SK-N-SH treated with all-trans-retinoic acid at 6 μM for 48 hours (cell line): ENCODE data around the gene GAP43.

Experiments
- CSDC2 ChIP-seq: fragments of 250-450 bp; sonication (Bioruptor Pico); IDR thresholded peaks from 2 replicates; pipeline ENCODE4 v1.5.0; 2020; ENCODE audit warnings: mild to moderate bottlenecking, moderate library complexity
- GLIS3 ChIP-seq: fragments of 250-450 bp; sonication (Bioruptor Pico); IDR thresholded peaks from 2 replicates; pipeline ENCODE4 v1.5.0; 2020; ENCODE audit warnings: mild to moderate bottlenecking, moderate library complexity
- RARB ChIP-seq: fragments of 250-450 bp; sonication (Bioruptor Pico); IDR thresholded peaks from 2 replicates; pipeline ENCODE4 v1.8.0; 2021; ENCODE audit warnings: mild to moderate bottlenecking, moderate library complexity
- TCF4 ChIP-seq: fragments of 250-450 bp; sonication (Bioruptor Pico); IDR thresholded peaks from 2 replicates; pipeline ENCODE4 v1.8.0; 2021; ENCODE audit warnings: mild to moderate bottlenecking, moderate library complexity, borderline replicate concordance
- ZFP3 ChIP-seq: fragments of 250-450 bp; sonication (Bioruptor Pico); IDR thresholded peaks from 2 replicates; pipeline ENCODE4 v1.5.0; 2020; ENCODE audit warnings: mild to moderate bottlenecking, moderate library complexity
- ZFP30 ChIP-seq: fragments of 450-650 bp; formaldehyde crosslinking; IDR thresholded peaks from 2 replicates; pipeline ENCODE4 v1.5.0; 2022; ENCODE audit warnings: mild to moderate bottlenecking, moderate library complexity
- ZNF565 ChIP-seq: fragments of 450-650 bp; formaldehyde crosslinking; conservative IDR thresholded peaks from 2 replicates; pipeline ENCODE4 v1.5.0; 2020; ENCODE audit warnings: low read depth, mild to moderate bottlenecking, moderate library complexity
- ZNF8 ChIP-seq: fragments of 450-650 bp; formaldehyde crosslinking; IDR thresholded peaks from 2 replicates; pipeline ENCODE4 v1.5.0; 2020; ENCODE audit warnings: mild to moderate bottlenecking, moderate library complexity
- TF ChIP-seq, protein P1 (sequence below): fragments of 250-450 bp; sonication (Bioruptor Pico); IDR thresholded peaks from 2 replicates; pipeline ENCODE4 v1.8.0; 2020; ENCODE audit warnings: mild to moderate bottlenecking, moderate library complexity, borderline replicate concordance

DNA sequence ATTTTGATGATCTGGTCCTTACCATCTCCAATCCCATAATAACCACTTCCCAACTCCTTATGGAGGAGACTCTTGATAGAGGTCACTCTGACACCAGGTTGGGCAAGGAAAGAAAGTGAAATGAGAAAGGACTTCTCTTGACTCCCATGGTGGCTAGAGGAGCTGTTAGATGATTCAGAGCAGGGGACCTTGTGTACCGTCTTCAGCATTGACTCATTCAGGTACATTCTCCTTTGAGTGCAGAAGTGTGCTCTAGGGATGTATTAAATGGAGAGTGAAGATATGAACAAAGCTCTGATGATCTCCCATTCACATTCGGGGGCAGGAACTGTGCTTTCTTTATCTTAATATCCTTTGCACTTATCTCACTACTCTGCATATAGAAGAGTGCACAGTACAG lies 46.3 kb upstream of the GAP43 start:
- TF ChIP-seq RARB (CRISPR knock-in tag) = no peak
- no peak for TF ChIP-seq CSDC2 (CRISPR knock-in tag)
- TF ChIP-seq, protein P1, sequence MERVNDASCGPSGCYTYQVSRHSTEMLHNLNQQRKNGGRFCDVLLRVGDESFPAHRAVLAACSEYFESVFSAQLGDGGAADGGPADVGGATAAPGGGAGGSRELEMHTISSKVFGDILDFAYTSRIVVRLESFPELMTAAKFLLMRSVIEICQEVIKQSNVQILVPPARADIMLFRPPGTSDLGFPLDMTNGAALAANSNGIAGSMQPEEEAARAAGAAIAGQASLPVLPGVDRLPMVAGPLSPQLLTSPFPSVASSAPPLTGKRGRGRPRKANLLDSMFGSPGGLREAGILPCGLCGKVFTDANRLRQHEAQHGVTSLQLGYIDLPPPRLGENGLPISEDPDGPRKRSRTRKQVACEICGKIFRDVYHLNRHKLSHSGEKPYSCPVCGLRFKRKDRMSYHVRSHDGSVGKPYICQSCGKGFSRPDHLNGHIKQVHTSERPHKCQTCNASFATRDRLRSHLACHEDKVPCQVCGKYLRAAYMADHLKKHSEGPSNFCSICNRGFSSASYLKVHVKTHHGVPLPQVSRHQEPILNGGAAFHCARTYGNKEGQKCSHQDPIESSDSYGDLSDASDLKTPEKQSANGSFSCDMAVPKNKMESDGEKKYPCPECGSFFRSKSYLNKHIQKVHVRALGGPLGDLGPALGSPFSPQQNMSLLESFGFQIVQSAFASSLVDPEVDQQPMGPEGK (CRISPR knock-in tag) = no peak
- TF ChIP-seq ZNF565 (CRISPR knock-in tag) = no peak
- TF ChIP-seq ZNF8 (CRISPR knock-in tag) = no peak
- no peak for TF ChIP-seq GLIS3 (CRISPR knock-in tag)
- TF ChIP-seq TCF4 (CRISPR knock-in tag) = no peak
- TF ChIP-seq ZFP30 (CRISPR knock-in tag) = no peak
- TF ChIP-seq ZFP3 (CRISPR knock-in tag) = no peak
